ENCODE data around the gene CYSTM1. TPM values are rescaled to one million over a fixed set of nuclear protein-coding genes. Genes with fewer than 3 reads are reported as not detected.

CYSTM1 gene
- total and polyA plus RNA-seq, 5 donors from 2014 or later: 7.1 to 26.4 (median 13.0) TPM

DNA sequence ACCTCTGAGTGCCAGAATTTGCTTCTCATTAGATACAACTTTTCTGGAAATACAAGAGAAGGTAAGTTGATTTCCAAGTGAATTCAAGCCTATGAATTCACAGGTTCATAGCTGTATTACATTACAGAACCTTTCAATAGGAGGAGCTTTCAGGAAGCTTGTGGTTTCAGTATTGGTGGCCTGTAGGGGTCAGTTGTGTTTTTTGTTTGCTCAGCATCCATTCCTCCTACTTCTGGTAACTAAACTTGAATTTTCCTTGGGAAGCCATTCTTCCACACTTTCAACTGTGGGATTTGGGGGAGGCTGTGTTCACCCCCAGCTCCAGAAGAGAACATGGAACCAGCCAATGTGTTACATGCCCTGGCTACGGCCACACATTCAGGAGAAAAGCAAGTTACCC is 5.6 kb upstream of the CYSTM1 start:
- Histone ChIP-seq H3K4me3 (ENCODE audit: low read depth, low read length) (no peak overlapping the region), H3K4me1 (ENCODE audit: control insufficient read depth, insufficient read depth, low read length, poor library complexity, severe bottlenecking) (peaks cover 1% of the 10 kb centered on the region), H3K27me3 (ENCODE audit: control insufficient read depth, insufficient read depth, low read length) (no peaks in the 10 kb centered on the region), H3K9me3 (ENCODE audit: control insufficient read depth in 2 of 2, low read length in 2 of 2) (no peaks in the 10 kb centered on the region), H3K36me3 (ENCODE audit: control insufficient read depth, insufficient read depth, low read length) (no peaks in the 10 kb centered on the region), H3K27ac (ENCODE audit: insufficient read depth, low read length, poor library complexity, severe bottlenecking) (no peak overlapping the region)
- DNase-seq (no peak), ATAC-seq (ENCODE audit: low read depth in 2 of 2) (no peak)
- Mint-ChIP-seq H3K4me3 (no peak overlapping the region), H3K27me3 (peaks cover 10% of the 10 kb centered on the region), H3K4me1 (peaks cover 2 to 6% (median 5%) of the 10 kb centered on the region in 4 donors), H3K9me3 (no peaks in the 10 kb centered on the region), H3K36me3 (no peaks in the 10 kb centered on the region), H3K27ac (no peak overlapping the region)

DNA sequence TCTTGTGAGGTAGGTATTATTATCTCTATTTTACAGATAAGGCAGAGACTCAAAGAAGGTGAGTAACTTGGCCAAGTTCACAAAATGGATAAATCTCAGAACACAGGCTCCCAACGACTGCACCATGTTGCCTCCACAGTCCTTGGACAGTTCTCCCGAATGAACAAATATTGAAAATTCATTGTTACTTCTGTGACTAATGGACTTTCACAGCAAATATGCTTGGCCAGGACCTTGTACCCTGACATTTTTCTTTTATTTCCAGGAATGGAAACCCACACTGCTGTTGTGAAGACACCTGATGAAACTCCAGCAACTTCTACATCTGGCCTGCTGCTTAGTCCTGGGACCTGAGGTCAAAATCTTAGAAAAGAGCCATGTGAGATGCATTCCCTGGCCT is 2.5 kb upstream of the CYSTM1 start:
- DNase-seq (no peak), ATAC-seq (ENCODE audit: low read depth in 2 of 2) (no peak)
- peaks cover 9 to 18% (median 11%) of the 10 kb centered on the region in 4 donors for H3K4me1 Mint-ChIP-seq
- no peaks in the 10 kb centered on the region for H3K36me3 Mint-ChIP-seq
- peaks cover 18% of the 10 kb centered on the region for H3K4me1 ChIP-seq (ENCODE audit: control insufficient read depth, insufficient read depth, low read length, poor library complexity, severe bottlenecking)
- H3K9me3 ChIP-seq (ENCODE audit: control insufficient read depth in 2 of 2, low read length in 2 of 2): no peaks in the 10 kb centered on the region
- no peak overlapping the region for H3K4me3 ChIP-seq (ENCODE audit: low read depth, low read length)
- no peak overlapping the region for H3K27ac ChIP-seq (ENCODE audit: insufficient read depth, low read length, poor library complexity, severe bottlenecking)
- H3K36me3 ChIP-seq (ENCODE audit: control insufficient read depth, insufficient read depth, low read length): no peaks in the 10 kb centered on the region
- no peaks in the 10 kb centered on the region for H3K9me3 Mint-ChIP-seq
- H3K27me3 Mint-ChIP-seq: peaks cover 16% of the 10 kb centered on the region
- H3K4me3 Mint-ChIP-seq: peak overlapping the region in 1 of 4 donors; percentile 86
- H3K27me3 ChIP-seq (ENCODE audit: control insufficient read depth, insufficient read depth, low read length): no peaks in the 10 kb centered on the region
- no peak overlapping the region for H3K27ac Mint-ChIP-seq

GRCh38 chr5:140174014-140174413 is 974 bp upstream of the CYSTM1 start:
- Histone ChIP-seq H3K27me3 (ENCODE audit: control insufficient read depth, insufficient read depth, low read length) (no peaks in the 10 kb centered on the region), H3K4me1 (ENCODE audit: control insufficient read depth, insufficient read depth, low read length, poor library complexity, severe bottlenecking) (peaks cover 18% of the 10 kb centered on the region), H3K9me3 (ENCODE audit: control insufficient read depth in 2 of 2, low read length in 2 of 2) (no peaks in the 10 kb centered on the region), H3K4me3 (ENCODE audit: low read depth, low read length) (no peak overlapping the region), H3K27ac (ENCODE audit: insufficient read depth, low read length, poor library complexity, severe bottlenecking) (no peak overlapping the region), H3K36me3 (ENCODE audit: control insufficient read depth, insufficient read depth, low read length) (no peaks in the 10 kb centered on the region)
- Mint-ChIP-seq H3K9me3 (no peaks in the 10 kb centered on the region), H3K27me3 (peaks cover 20% of the 10 kb centered on the region), H3K27ac (peak overlapping the region in 2 of 3 donors; percentile 97 to 98), H3K4me3 (peak overlapping the region; percentile 79 to 94 (median 93)), H3K36me3 (no peaks in the 10 kb centered on the region), H3K4me1 (peaks cover 9 to 18% (median 11%) of the 10 kb centered on the region in 4 donors)
- no peak for ATAC-seq (ENCODE audit: low read depth in 2 of 2)
- no peak for DNase-seq

GRCh38 chr5:140175367-140176030 is 511 bp downstream of the CYSTM1 start:
- Histone ChIP-seq H3K36me3 (ENCODE audit: control insufficient read depth, insufficient read depth, low read length) (no peaks in the 10 kb centered on the region), H3K4me1 (ENCODE audit: control insufficient read depth, insufficient read depth, low read length, poor library complexity, severe bottlenecking) (peaks cover 18% of the 10 kb centered on the region), H3K9me3 (ENCODE audit: control insufficient read depth in 2 of 2, low read length in 2 of 2) (no peaks in the 10 kb centered on the region), H3K27ac (ENCODE audit: insufficient read depth, low read length, poor library complexity, severe bottlenecking) (peak overlapping the region; percentile 89), H3K27me3 (ENCODE audit: control insufficient read depth, insufficient read depth, low read length) (no peaks in the 10 kb centered on the region), H3K4me3 (ENCODE audit: low read depth, low read length) (peak overlapping the region; percentile 73)
- peaks cover 9 to 18% (median 11%) of the 10 kb centered on the region in 4 donors for H3K4me1 Mint-ChIP-seq
- DNase-seq: peak; percentile 56 to 67 (median 57)
- peak overlapping the region; percentile 92 to 96 (median 94) for H3K4me3 Mint-ChIP-seq
- H3K27me3 Mint-ChIP-seq: peaks cover 20% of the 10 kb centered on the region
- H3K36me3 Mint-ChIP-seq: no peaks in the 10 kb centered on the region
- H3K27ac Mint-ChIP-seq: peak overlapping the region; percentile 97 to 98 (median 97)
- ATAC-seq (ENCODE audit: low read depth in 2 of 2): peak; percentile 28 to 35
- no peaks in the 10 kb centered on the region for H3K9me3 Mint-ChIP-seq

- no peaks in the 10 kb centered on the region for H3K36me3 ChIP-seq (ENCODE audit: control insufficient read depth, insufficient read depth, low read length)
- peak overlapping the region; percentile 96 to 98 (median 97) for H3K27ac Mint-ChIP-seq
- H3K9me3 Mint-ChIP-seq: no peaks in the 10 kb centered on the region
- ATAC-seq (ENCODE audit: low read depth in 2 of 2) (no peak), DNase-seq (no peak)
- H3K4me1 Mint-ChIP-seq: peaks cover 9 to 18% (median 11%) of the 10 kb centered on the region in 4 donors
- H3K27ac ChIP-seq (ENCODE audit: insufficient read depth, low read length, poor library complexity, severe bottlenecking): peak overlapping the region; percentile 89
- H3K27me3 Mint-ChIP-seq: peaks cover 20% of the 10 kb centered on the region
- peak overlapping the region; percentile 87 to 94 (median 93) for H3K4me3 Mint-ChIP-seq
- no peaks in the 10 kb centered on the region for H3K36me3 Mint-ChIP-seq
- H3K9me3 ChIP-seq (ENCODE audit: control insufficient read depth in 2 of 2, low read length in 2 of 2): no peaks in the 10 kb centered on the region
- no peaks in the 10 kb centered on the region for H3K27me3 ChIP-seq (ENCODE audit: control insufficient read depth, insufficient read depth, low read length)
- peaks cover 18% of the 10 kb centered on the region for H3K4me1 ChIP-seq (ENCODE audit: control insufficient read depth, insufficient read depth, low read length, poor library complexity, severe bottlenecking)
- peak overlapping the region; percentile 73 for H3K4me3 ChIP-seq (ENCODE audit: low read depth, low read length)
Measured at GRCh38 chr5:140176031-140176387, 1.0 kb downstream of the CYSTM1 start.

GRCh38 chr5:140178086-140178410 is 3.1 kb downstream of the CYSTM1 start:
- no peaks in the 10 kb centered on the region for H3K36me3 ChIP-seq (ENCODE audit: control insufficient read depth, insufficient read depth, low read length)

GRCh38 chr5:140178482-140179116 is 3.6 kb downstream of the CYSTM1 start:
- Mint-ChIP-seq H3K36me3 (no peaks in the 10 kb centered on the region), H3K27me3 (peaks cover 17% of the 10 kb centered on the region), H3K9me3 (no peaks in the 10 kb centered on the region), H3K27ac (no peak overlapping the region), H3K4me1 (peaks cover 10 to 18% (median 12%) of the 10 kb centered on the region in 4 donors), H3K4me3 (peak overlapping the region in 1 of 4 donors; percentile 75)
- no peak overlapping the region for H3K27ac ChIP-seq (ENCODE audit: insufficient read depth, low read length, poor library complexity, severe bottlenecking)
- DNase-seq: no peak
- H3K4me3 ChIP-seq (ENCODE audit: low read depth, low read length): no peak overlapping the region
- H3K4me1 ChIP-seq (ENCODE audit: control insufficient read depth, insufficient read depth, low read length, poor library complexity, severe bottlenecking): peaks cover 18% of the 10 kb centered on the region
- ATAC-seq (ENCODE audit: low read depth in 2 of 2): no peak
- no peaks in the 10 kb centered on the region for H3K9me3 ChIP-seq (ENCODE audit: control insufficient read depth in 2 of 2, low read length in 2 of 2)
- no peaks in the 10 kb centered on the region for H3K27me3 ChIP-seq (ENCODE audit: control insufficient read depth, insufficient read depth, low read length)
- no peaks in the 10 kb centered on the region for H3K36me3 ChIP-seq (ENCODE audit: control insufficient read depth, insufficient read depth, low read length)

More at GRCh38 chr5:140178086-140178410, 3.1 kb downstream of the CYSTM1 start:
- Histone ChIP-seq H3K4me3 (ENCODE audit: low read depth, low read length) (no peak overlapping the region), H3K27me3 (ENCODE audit: control insufficient read depth, insufficient read depth, low read length) (no peaks in the 10 kb centered on the region), H3K4me1 (ENCODE audit: control insufficient read depth, insufficient read depth, low read length, poor library complexity, severe bottlenecking) (peaks cover 18% of the 10 kb centered on the region), H3K27ac (ENCODE audit: insufficient read depth, low read length, poor library complexity, severe bottlenecking) (no peak overlapping the region), H3K9me3 (ENCODE audit: control insufficient read depth in 2 of 2, low read length in 2 of 2) (no peaks in the 10 kb centered on the region)
- Mint-ChIP-seq H3K36me3 (no peaks in the 10 kb centered on the region), H3K9me3 (no peaks in the 10 kb centered on the region), H3K27me3 (peaks cover 17% of the 10 kb centered on the region), H3K4me1 (peaks cover 9 to 18% (median 11%) of the 10 kb centered on the region in 4 donors), H3K4me3 (peak overlapping the region in 1 of 4 donors; percentile 75), H3K27ac (no peak overlapping the region)
- ATAC-seq (ENCODE audit: low read depth in 2 of 2) (no peak), DNase-seq (no peak)

Data from CD4-positive, CD25-positive, alpha-beta regulatory T cell (primary cell).